ENCODE data around the gene C16orf87. TPM values are rescaled to one million over a fixed set of nuclear protein-coding genes. Genes with fewer than 3 reads are reported as not detected.

C16orf87 gene
- total RNA-seq, 1 experiment from 2014 or later: 13.5 TPM

DNA sequence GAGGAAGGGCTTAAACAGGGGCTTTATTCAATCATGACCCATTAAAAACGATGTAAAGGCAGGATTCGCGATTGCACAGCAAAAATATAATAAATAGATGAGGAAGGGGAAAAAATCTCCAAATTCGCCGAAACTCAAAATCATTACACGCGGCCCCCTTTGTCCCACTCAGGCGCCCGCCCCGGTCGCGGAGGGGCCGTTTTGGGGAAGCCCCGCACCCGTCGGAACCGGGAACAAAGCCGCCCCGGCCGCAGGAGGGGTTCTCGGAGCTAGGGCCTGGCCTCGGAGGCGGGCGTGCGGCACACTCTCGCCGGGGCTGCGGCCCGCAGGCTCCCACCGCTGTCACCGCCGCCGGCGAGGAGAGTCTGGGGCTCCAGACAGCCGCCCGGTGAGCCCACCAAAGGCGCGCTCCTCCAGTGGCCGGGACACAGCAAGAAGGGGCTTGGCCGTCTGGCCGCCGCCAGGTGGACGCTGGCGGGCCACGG, 521 bp downstream of the C16orf87 start:
- DNase-seq (ENCODE audit: unreplicated experiment): peak; percentile 38
- CTCF ChIA-PET: no interaction called here
- H3K4me3 Mint-ChIP-seq (ENCODE audit: unreplicated experiment): peak overlapping the region; percentile 85
- peak overlapping the region; percentile 83 for H3K27ac Mint-ChIP-seq (ENCODE audit: low read depth, unreplicated experiment)
- H3K27me3 Mint-ChIP-seq (ENCODE audit: insufficient read depth, unreplicated experiment): no peaks in the 10 kb centered on the region
- TF ChIP-seq, protein P1, sequence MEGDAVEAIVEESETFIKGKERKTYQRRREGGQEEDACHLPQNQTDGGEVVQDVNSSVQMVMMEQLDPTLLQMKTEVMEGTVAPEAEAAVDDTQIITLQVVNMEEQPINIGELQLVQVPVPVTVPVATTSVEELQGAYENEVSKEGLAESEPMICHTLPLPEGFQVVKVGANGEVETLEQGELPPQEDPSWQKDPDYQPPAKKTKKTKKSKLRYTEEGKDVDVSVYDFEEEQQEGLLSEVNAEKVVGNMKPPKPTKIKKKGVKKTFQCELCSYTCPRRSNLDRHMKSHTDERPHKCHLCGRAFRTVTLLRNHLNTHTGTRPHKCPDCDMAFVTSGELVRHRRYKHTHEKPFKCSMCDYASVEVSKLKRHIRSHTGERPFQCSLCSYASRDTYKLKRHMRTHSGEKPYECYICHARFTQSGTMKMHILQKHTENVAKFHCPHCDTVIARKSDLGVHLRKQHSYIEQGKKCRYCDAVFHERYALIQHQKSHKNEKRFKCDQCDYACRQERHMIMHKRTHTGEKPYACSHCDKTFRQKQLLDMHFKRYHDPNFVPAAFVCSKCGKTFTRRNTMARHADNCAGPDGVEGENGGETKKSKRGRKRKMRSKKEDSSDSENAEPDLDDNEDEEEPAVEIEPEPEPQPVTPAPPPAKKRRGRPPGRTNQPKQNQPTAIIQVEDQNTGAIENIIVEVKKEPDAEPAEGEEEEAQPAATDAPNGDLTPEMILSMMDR (IDR thresholded peaks at IDR 0.05; ENCODE audit: unreplicated experiment): no peak
- POLR2A ChIA-PET: interaction anchor here (0.6 to 1.7 kb wide), 9 partner anchors 8 to 1382 kb away, joined by 3 to 5 read pairs (median 3); no protein-coding TSS in a partner anchor
- no TSS peak for BruUV-seq (replicated peaks)
- H3K9me3 Mint-ChIP-seq (ENCODE audit: unreplicated experiment): no peaks in the 10 kb centered on the region
- H3K4me1 Mint-ChIP-seq (ENCODE audit: insufficient read depth, unreplicated experiment): peaks cover 18% of the 10 kb centered on the region
- no peaks in the 10 kb centered on the region for H3K36me3 Mint-ChIP-seq (ENCODE audit: insufficient read depth, unreplicated experiment)
- intact Hi-C loops (cut with micrococcal nuclease): no loop called here

GRCh38 chr16:46828943-46829342, 2.0 kb downstream of the C16orf87 start:
- intact Hi-C loops (cut with micrococcal nuclease): no loop called here
- Mint-ChIP-seq H3K4me3 (ENCODE audit: unreplicated experiment) (peak overlapping the region; percentile 85), H3K36me3 (ENCODE audit: insufficient read depth, unreplicated experiment) (peaks cover 1% of the 10 kb centered on the region), H3K4me1 (ENCODE audit: insufficient read depth, unreplicated experiment) (peaks cover 24% of the 10 kb centered on the region), H3K27ac (ENCODE audit: low read depth, unreplicated experiment) (peak overlapping the region; percentile 83), H3K9me3 (ENCODE audit: unreplicated experiment) (no peaks in the 10 kb centered on the region), H3K27me3 (ENCODE audit: insufficient read depth, unreplicated experiment) (no peaks in the 10 kb centered on the region)
- TF ChIP-seq, protein P1 (IDR thresholded peaks at IDR 0.05; ENCODE audit: unreplicated experiment): no peak
- no peak for DNase-seq (ENCODE audit: unreplicated experiment)
- ChIA-PET POLR2A (interaction anchor here (0.9 to 2.6 kb wide), 15 partner anchors 9 to 313 kb away, joined by 3 to 9 read pairs (median 4); partner anchors contain the start of genes DNAJA2 and GPT2), CTCF (interaction anchor here (1.0 to 1.2 kb wide), 2 partner anchors 28 to 145 kb away, joined by 3 read pairs; no protein-coding TSS in a partner anchor)
- no TSS peak for BruUV-seq (replicated peaks)

DNA sequence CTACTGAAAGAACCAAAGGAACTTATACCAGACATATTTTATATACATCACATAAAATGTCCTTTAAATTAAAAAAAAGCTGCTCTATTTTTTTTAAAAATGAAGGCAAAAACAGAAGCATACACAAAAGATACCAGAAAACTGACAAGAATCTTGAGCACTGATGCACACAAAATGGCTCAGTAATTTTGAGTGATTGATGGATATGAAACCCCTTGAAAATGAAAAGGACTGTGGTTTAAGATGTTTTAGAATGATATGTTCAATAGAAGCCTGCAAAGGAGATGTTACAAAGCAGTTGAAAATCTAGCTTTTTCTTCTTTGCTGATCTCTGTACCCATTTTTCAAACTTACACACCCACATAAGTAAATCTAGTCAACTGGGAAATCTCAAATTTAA, 2.7 kb downstream of the C16orf87 start:
- BruUV-seq (replicated peaks): no TSS peak

GRCh38 chr16:46826631-46827030, 4.3 kb downstream of the C16orf87 start:
- H3K27ac Mint-ChIP-seq (ENCODE audit: low read depth, unreplicated experiment): no peak overlapping the region
- H3K36me3 Mint-ChIP-seq (ENCODE audit: insufficient read depth, unreplicated experiment): peaks cover 8% of the 10 kb centered on the region
- intact Hi-C loops (cut with micrococcal nuclease): no loop called here
- ChIA-PET CTCF (interaction anchor here (0.7 to 1.5 kb wide), 3 partner anchors 27 to 128 kb away, joined by 3 to 9 read pairs (median 3); no protein-coding TSS in a partner anchor), POLR2A (interaction anchor here (0.7 to 1.6 kb wide), 5 partner anchors 9 to 135 kb away, joined by 3 to 8 read pairs (median 3); no protein-coding TSS in a partner anchor)
- peak; percentile 16 for DNase-seq (ENCODE audit: unreplicated experiment)
- H3K9me3 Mint-ChIP-seq (ENCODE audit: unreplicated experiment): no peaks in the 10 kb centered on the region
- peak overlapping the region; percentile 17 for H3K4me3 Mint-ChIP-seq (ENCODE audit: unreplicated experiment)
- BruUV-seq (replicated peaks): no TSS peak
- peaks cover 23% of the 10 kb centered on the region for H3K4me1 Mint-ChIP-seq (ENCODE audit: insufficient read depth, unreplicated experiment)
- no peaks in the 10 kb centered on the region for H3K27me3 Mint-ChIP-seq (ENCODE audit: insufficient read depth, unreplicated experiment)
- TF ChIP-seq, protein P1 (IDR thresholded peaks at IDR 0.05; ENCODE audit: unreplicated experiment): no peak

More for the DNA sequence above, 2.7 kb downstream of the C16orf87 start:
- intact Hi-C loops (cut with micrococcal nuclease): no loop called here
- TF ChIP-seq, protein P1 (IDR thresholded peaks at IDR 0.05; ENCODE audit: unreplicated experiment): no peak
- Mint-ChIP-seq H3K27ac (ENCODE audit: low read depth, unreplicated experiment) (no peak overlapping the region), H3K4me1 (ENCODE audit: insufficient read depth, unreplicated experiment) (peaks cover 24% of the 10 kb centered on the region), H3K4me3 (ENCODE audit: unreplicated experiment) (no peak overlapping the region), H3K36me3 (ENCODE audit: insufficient read depth, unreplicated experiment) (peaks cover 8% of the 10 kb centered on the region), H3K27me3 (ENCODE audit: insufficient read depth, unreplicated experiment) (no peaks in the 10 kb centered on the region), H3K9me3 (ENCODE audit: unreplicated experiment) (no peaks in the 10 kb centered on the region)
- ChIA-PET CTCF (interaction anchor here (0.9 kb wide), 1 partner anchor 27 kb away, joined by 4 read pairs; no protein-coding TSS in a partner anchor), POLR2A (interaction anchor here (1.1 to 2.6 kb wide), 11 partner anchors 8 to 146 kb away, joined by 3 to 9 read pairs (median 6); partner anchors contain the start of genes DNAJA2 and GPT2)
- no peak for DNase-seq (ENCODE audit: unreplicated experiment)
